Measurements from ENCODE around the gene TMEM178B. TPM values are rescaled to one million over a fixed set of nuclear protein-coding genes. Genes with fewer than 3 reads are reported as not detected.

Gene TMEM178B
- total RNA-seq, 1 experiment from 2014 or later = 0.11 TPM

DNA sequence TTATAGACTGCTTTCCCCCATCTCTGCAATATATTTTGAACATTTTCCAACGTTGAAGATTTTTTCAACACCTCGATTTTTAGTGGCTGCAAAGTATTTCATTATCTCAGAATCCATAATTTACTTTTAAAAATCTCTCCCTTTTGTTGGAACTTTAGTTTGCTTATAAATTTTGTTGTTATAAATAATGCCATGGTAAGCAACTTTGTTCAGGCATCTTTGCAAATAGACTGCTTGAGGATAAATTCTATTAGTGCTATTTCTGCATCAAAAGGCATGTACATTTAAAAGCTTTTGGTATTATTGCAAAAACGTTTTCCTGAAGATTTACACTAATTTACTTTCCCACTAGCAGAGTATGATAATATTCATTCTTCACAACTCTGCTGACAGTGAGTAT lies 79.4 kb downstream of the TMEM178B start:
- TF ChIP-seq CTCF (IDR thresholded peaks at IDR 0.05; ENCODE audit: insufficient read depth in 1 of 2, low read depth in 1 of 2, low read length in 1 of 2, severe bottlenecking in 1 of 2, unreplicated experiment in 1 of 2) = no peak

GRCh38 chr7:141154131-141154732 lies 80.4 kb downstream of the TMEM178B start:
- no peaks in the 10 kb centered on the region for H3K9me3 Mint-ChIP-seq (ENCODE audit: unreplicated experiment)
- H3K27me3 ChIP-seq (replicated peaks; ENCODE audit: control insufficient read depth, insufficient read depth, low read length) = no peaks in the 10 kb centered on the region; the same call in 1 of the 2 replicates
- no peak for TF ChIP-seq CTCF (IDR thresholded peaks at IDR 0.05; ENCODE audit: insufficient read depth in 1 of 2, low read depth in 1 of 2, low read length in 1 of 2, severe bottlenecking in 1 of 2, unreplicated experiment in 1 of 2)
- H3K4me3 Mint-ChIP-seq (ENCODE audit: unreplicated experiment) = no peak overlapping the region
- ChIA-PET CTCF (no interaction called here), POLR2A (no interaction called here)
- no peak overlapping the region for H3K4me3 ChIP-seq (ENCODE audit: low read depth, low read length)
- H3K36me3 ChIP-seq (ENCODE audit: control insufficient read depth, insufficient read depth, low read length) = no peaks in the 10 kb centered on the region
- H3K36me3 Mint-ChIP-seq (ENCODE audit: insufficient read depth, unreplicated experiment) = no peaks in the 10 kb centered on the region
- H3K27me3 Mint-ChIP-seq (ENCODE audit: insufficient read depth, unreplicated experiment) = peaks cover 15% of the 10 kb centered on the region
- H3K4me1 Mint-ChIP-seq (ENCODE audit: low read depth, unreplicated experiment) = no peaks in the 10 kb centered on the region
- no peaks in the 10 kb centered on the region for H3K9me3 ChIP-seq
- DNase-seq = no peak
- no peak overlapping the region for H3K27ac Mint-ChIP-seq (ENCODE audit: unreplicated experiment)
- H3K4me1 ChIP-seq = no peaks in the 10 kb centered on the region
- BruUV-seq (replicated peaks) = no TSS peak
- intact Hi-C loops (cut with micrococcal nuclease; ENCODE audit: unreplicated experiment) = no loop called here

More for the DNA sequence above, 79.4 kb downstream of the TMEM178B start:
- H3K36me3 Mint-ChIP-seq (ENCODE audit: insufficient read depth, unreplicated experiment) = no peaks in the 10 kb centered on the region
- no TSS peak for BruUV-seq (replicated peaks)
- H3K4me3 Mint-ChIP-seq (ENCODE audit: unreplicated experiment) = no peak overlapping the region
- no peak for DNase-seq
- CTCF ChIA-PET = no interaction called here
- intact Hi-C loops (cut with micrococcal nuclease; ENCODE audit: unreplicated experiment) = no loop called here
- no peaks in the 10 kb centered on the region for H3K9me3 Mint-ChIP-seq (ENCODE audit: unreplicated experiment)
- POLR2A ChIA-PET = no interaction called here
- no peaks in the 10 kb centered on the region for H3K4me1 Mint-ChIP-seq (ENCODE audit: low read depth, unreplicated experiment)
- Histone ChIP-seq H3K36me3 (ENCODE audit: control insufficient read depth, insufficient read depth, low read length) (no peaks in the 10 kb centered on the region), H3K4me1 (no peaks in the 10 kb centered on the region), H3K27me3 (replicated peaks; ENCODE audit: control insufficient read depth, insufficient read depth, low read length) (no peaks in the 10 kb centered on the region; the same call in 1 of the 2 replicates), H3K4me3 (ENCODE audit: low read depth, low read length) (no peak overlapping the region), H3K9me3 (no peaks in the 10 kb centered on the region)
- H3K27ac Mint-ChIP-seq (ENCODE audit: unreplicated experiment) = no peak overlapping the region
- H3K27me3 Mint-ChIP-seq (ENCODE audit: insufficient read depth, unreplicated experiment) = peaks cover 9% of the 10 kb centered on the region

DNA sequence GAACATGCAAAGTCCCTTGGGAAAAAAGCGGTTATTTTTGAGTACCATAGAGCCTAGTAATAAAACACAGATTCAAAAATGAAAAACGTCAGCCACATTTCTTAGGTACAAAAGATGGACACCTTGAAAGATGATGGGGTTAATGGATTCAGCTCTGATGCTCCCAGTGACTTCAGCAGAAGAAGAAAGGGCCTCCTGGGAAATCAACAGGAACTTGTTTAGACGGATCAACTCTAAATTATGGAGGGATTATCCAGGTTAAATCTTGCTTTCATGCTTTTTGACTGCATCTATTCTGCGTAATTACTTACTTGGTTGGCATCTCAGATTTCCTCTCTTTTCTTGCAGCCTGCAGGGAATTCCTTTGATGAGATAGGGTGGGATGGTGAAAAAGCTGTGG lies 82.5 kb downstream of the TMEM178B start:
- H3K4me1 Mint-ChIP-seq (ENCODE audit: low read depth, unreplicated experiment) = no peaks in the 10 kb centered on the region
- intact Hi-C loops (cut with micrococcal nuclease; ENCODE audit: unreplicated experiment) = no loop called here

More for the DNA sequence above, 82.5 kb downstream of the TMEM178B start:
- H3K27ac Mint-ChIP-seq (ENCODE audit: unreplicated experiment) = no peak overlapping the region
- peaks cover 17% of the 10 kb centered on the region for H3K27me3 Mint-ChIP-seq (ENCODE audit: insufficient read depth, unreplicated experiment)
- H3K4me3 Mint-ChIP-seq (ENCODE audit: unreplicated experiment) = no peak overlapping the region
- Histone ChIP-seq H3K4me3 (ENCODE audit: low read depth, low read length) (no peak overlapping the region), H3K27me3 (replicated peaks; ENCODE audit: control insufficient read depth, insufficient read depth, low read length) (no peaks in the 10 kb centered on the region; the same call in 1 of the 2 replicates), H3K4me1 (no peaks in the 10 kb centered on the region), H3K36me3 (ENCODE audit: control insufficient read depth, insufficient read depth, low read length) (no peaks in the 10 kb centered on the region), H3K9me3 (no peaks in the 10 kb centered on the region)
- no peak for DNase-seq
- H3K36me3 Mint-ChIP-seq (ENCODE audit: insufficient read depth, unreplicated experiment) = no peaks in the 10 kb centered on the region
- TF ChIP-seq CTCF (IDR thresholded peaks at IDR 0.05; ENCODE audit: insufficient read depth in 1 of 2, low read depth in 1 of 2, low read length in 1 of 2, severe bottlenecking in 1 of 2, unreplicated experiment in 1 of 2) = no peak
- ChIA-PET POLR2A (no interaction called here), CTCF (no interaction called here)
- BruUV-seq (replicated peaks) = no TSS peak
- no peaks in the 10 kb centered on the region for H3K9me3 Mint-ChIP-seq (ENCODE audit: unreplicated experiment)

All from Caco-2 (cell line).